Bronchial epithelial cell (primary cell): ENCODE data around the gene FBXW12. TPM values are rescaled to one million over a fixed set of nuclear protein-coding genes. Genes with fewer than 3 reads are reported as not detected.
A peak's percentile ranks its signal among the peaks of the same experiment; 100 is the strongest.

Experiments used
- DNase-seq: peaks from one replicate; pipeline ENCODE4 v3.0.0-alpha.2; 2010; ENCODE audit warnings: low read depth
- FAIRE-seq: peaks from 2 replicates; lab custom pipeline; 2011; peaks lifted over from hg19 to GRCh38; lab: Jason Lieb, UNC
- H3K27me3 ChIP-seq: 2 replicates; pipeline ENCODE4 v1.5.1; 2011; ENCODE audit warnings: low read length; ENCODE audit not compliant: control insufficient read depth, insufficient read depth
- H3K36me3 ChIP-seq: 2 replicates; pipeline ENCODE4 v1.5.1; 2011; ENCODE audit warnings: low read length; ENCODE audit not compliant: control insufficient read depth, insufficient read depth
- H3K4me3 ChIP-seq: 2 replicates; pipeline ENCODE4 v1.5.1; 2011; ENCODE audit warnings: mild to moderate bottlenecking, low read depth, low read length, control low read depth
- CTCF ChIP-seq: IDR thresholded peaks from 2 replicates; pipeline ENCODE4 v1.5.1; 2011; ENCODE audit warnings: mild to moderate bottlenecking, moderate library complexity, low read length, control low read depth, inconsistent platforms; ENCODE audit not compliant: insufficient read depth, severe bottlenecking
- total RNA-seq: library from RNA; depleted of rRNA; stranded (reverse); fragments of >200 nt; gene quantifications from 2 replicates; pipeline ENCODE4 v1.2.1, GENCODE V29; 2014

The FBXW12 gene
- total RNA-seq, 1 donor from 2014 or later, result not detected

GRCh38 chr3:48433472-48434118, 61.6 kb downstream of the FBXW12 start:
- FAIRE-seq, result no peak
- TF ChIP-seq CTCF, result no peak
- H3K36me3 ChIP-seq, result no peaks in the 10 kb centered on the region
- DNase-seq, result peak; percentile 81
- peak overlapping the region; percentile 20 for H3K4me3 ChIP-seq
- H3K27me3 ChIP-seq, result no peaks in the 10 kb centered on the region

GRCh38 chr3:48434591-48435222, 62.7 kb downstream of the FBXW12 start:
- Histone ChIP-seq H3K36me3 (no peaks in the 10 kb centered on the region), H3K4me3 (no peak overlapping the region), H3K27me3 (no peaks in the 10 kb centered on the region)
- DNase-seq (no peak), FAIRE-seq (no peak)
- TF ChIP-seq CTCF, result no peak

GRCh38 chr3:48435223-48435595, 63.2 kb downstream of the FBXW12 start:
- no peaks in the 10 kb centered on the region for H3K36me3 ChIP-seq
- TF ChIP-seq CTCF, result no peak

GRCh38 chr3:48435774-48436476, 63.9 kb downstream of the FBXW12 start:
- H3K4me3 ChIP-seq, result no peak overlapping the region
- peak; percentile 73 for DNase-seq
- H3K27me3 ChIP-seq, result no peaks in the 10 kb centered on the region
- peak; percentile 18 for FAIRE-seq
- TF ChIP-seq CTCF, result peak; percentile 98
- no peaks in the 10 kb centered on the region for H3K36me3 ChIP-seq

More at GRCh38 chr3:48435223-48435595, 63.2 kb downstream of the FBXW12 start:
- no peak overlapping the region for H3K4me3 ChIP-seq
- H3K27me3 ChIP-seq, result no peaks in the 10 kb centered on the region
- DNase-seq (no peak), FAIRE-seq (no peak)

GRCh38 chr3:48436477-48436787, 64.4 kb downstream of the FBXW12 start:
- DNase-seq, result no peak
- no peaks in the 10 kb centered on the region for H3K27me3 ChIP-seq
- no peak for FAIRE-seq
- H3K36me3 ChIP-seq, result no peaks in the 10 kb centered on the region
- H3K4me3 ChIP-seq, result no peak overlapping the region
- TF ChIP-seq CTCF, result no peak
